HepG2 (cell line): ENCODE data around the gene IGLL1. TPM values are rescaled to one million over a fixed set of nuclear protein-coding genes. Genes with fewer than 3 reads are reported as not detected.
A peak's percentile ranks its signal among the peaks of the same experiment; 100 is the strongest.

ENCODE experiments used
- ADNP ChIP-seq: sonication (generic); formaldehyde crosslinking; IDR thresholded peaks from 2 replicates; pipeline ENCODE4 v1.4.0; 2020; ENCODE audit warnings: missing genetic modification reagents
- FOXK1 ChIP-seq: sonication (generic); formaldehyde crosslinking; IDR thresholded peaks from 2 replicates; pipeline ENCODE4 v1.4.0; 2020; ENCODE audit warnings: low read depth, missing genetic modification reagents, borderline replicate concordance
- GATAD1 ChIP-seq: IDR thresholded peaks from 2 replicates; pipeline ENCODE4 v1.6.1; 2016; ENCODE audit warnings: missing genetic modification reagents, missing compliant biosample characterization
- MEIS1 ChIP-seq: sonication (generic); formaldehyde crosslinking; IDR thresholded peaks from 2 replicates; pipeline ENCODE4 v1.9.0; 2021; ENCODE audit warnings: mild to moderate bottlenecking, missing genetic modification reagents, moderate library complexity, borderline replicate concordance
- TOPORS ChIP-seq: sonication (generic); formaldehyde crosslinking; IDR thresholded peaks from 2 replicates; pipeline ENCODE4 v1.8.0; 2023; ENCODE audit warnings: mild to moderate bottlenecking, missing genetic modification reagents
- ZMAT5 ChIP-seq: sonication (generic); formaldehyde crosslinking; IDR thresholded peaks from 2 replicates; pipeline ENCODE4 v1.5.0; 2020; ENCODE audit warnings: mild to moderate bottlenecking, low read depth, missing genetic modification reagents, borderline replicate concordance
- ZNF329 ChIP-seq: sonication (generic); formaldehyde crosslinking; IDR thresholded peaks from 2 replicates; pipeline ENCODE4 v1.9.0; 2021; ENCODE audit warnings: low read depth, mild to moderate bottlenecking, missing genetic modification reagents
- ZNF703 ChIP-seq: sonication (generic); formaldehyde crosslinking; IDR thresholded peaks from 2 replicates; pipeline ENCODE4 v1.5.1; 2020; ENCODE audit warnings: missing genetic modification reagents, mild to moderate bottlenecking, moderate library complexity, borderline replicate concordance
- ZNF709 ChIP-seq: sonication (generic); formaldehyde crosslinking; IDR thresholded peaks from 2 replicates; pipeline ENCODE4 v1.5.0; 2020; ENCODE audit warnings: mild to moderate bottlenecking, missing genetic modification reagents
- polyA plus RNA-seq, 8 experiments: library from polyadenylated mRNA; depleted of rRNA in 3 of 8; stranded (reverse) in 7 of 8; unstranded in 1 of 8; fragments of >200 nt; fragmentation: Illumina TruSeq in 4 of 8; extraction: Trizol in 4 of 8; gene quantifications; 2 replicates each; pipeline versions ENCODE4 v1.2.1 to v1.2.3, GENCODE V29; 2011 to 2016; ENCODE audit warnings: low read depth in 4 of 8, missing spikeins in 1 of 8, mixed read lengths in 1 of 8; ENCODE audit not compliant: insufficient read depth in 1 of 8
- total RNA-seq, 5 experiments: library from RNA; depleted of rRNA; stranded (reverse); fragments of >200 nt; fragmentation: Illumina TruSeq; extraction: Trizol; gene quantifications; 2 replicates each; pipeline ENCODE4 v1.2.3, GENCODE V29; 2016; ENCODE audit warnings: low read depth in 1 of 5
- TF ChIP-seq, protein P1 (sequence below): sonication (generic); formaldehyde crosslinking; IDR thresholded peaks from 2 replicates; pipeline ENCODE4 v1.9.0; 2022; ENCODE audit warnings: low read depth, missing genetic modification reagents
- TF ChIP-seq, protein P2 (sequence below): sonication (generic); formaldehyde crosslinking; IDR thresholded peaks from 2 replicates; pipeline ENCODE4 v1.4.0; 2020; ENCODE audit warnings: missing genetic modification reagents
- TF ChIP-seq, protein P3 (sequence below): IDR thresholded peaks from 2 replicates; pipeline ENCODE4 v1.6.1; 2016; ENCODE audit warnings: mild to moderate bottlenecking, missing biosample characterization, missing genetic modification reagents

The IGLL1 gene
- total and polyA plus RNA-seq, 2 of the 13 experiments (the other 11 are each of a cell fraction or from before 2014, with no cell fraction given): not detected

- TF ChIP-seq, protein P1, sequence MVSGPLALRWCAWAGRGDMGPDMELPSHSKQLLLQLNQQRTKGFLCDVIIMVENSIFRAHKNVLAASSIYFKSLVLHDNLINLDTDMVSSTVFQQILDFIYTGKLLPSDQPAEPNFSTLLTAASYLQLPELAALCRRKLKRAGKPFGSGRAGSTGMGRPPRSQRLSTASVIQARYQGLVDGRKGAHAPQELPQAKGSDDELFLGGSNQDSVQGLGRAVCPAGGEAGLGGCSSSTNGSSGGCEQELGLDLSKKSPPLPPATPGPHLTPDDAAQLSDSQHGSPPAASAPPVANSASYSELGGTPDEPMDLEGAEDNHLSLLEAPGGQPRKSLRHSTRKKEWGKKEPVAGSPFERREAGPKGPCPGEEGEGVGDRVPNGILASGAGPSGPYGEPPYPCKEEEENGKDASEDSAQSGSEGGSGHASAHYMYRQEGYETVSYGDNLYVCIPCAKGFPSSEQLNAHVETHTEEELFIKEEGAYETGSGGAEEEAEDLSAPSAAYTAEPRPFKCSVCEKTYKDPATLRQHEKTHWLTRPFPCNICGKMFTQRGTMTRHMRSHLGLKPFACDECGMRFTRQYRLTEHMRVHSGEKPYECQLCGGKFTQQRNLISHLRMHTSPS (CRISPR knock-in tag): no peak
- TF ChIP-seq, protein P2, sequence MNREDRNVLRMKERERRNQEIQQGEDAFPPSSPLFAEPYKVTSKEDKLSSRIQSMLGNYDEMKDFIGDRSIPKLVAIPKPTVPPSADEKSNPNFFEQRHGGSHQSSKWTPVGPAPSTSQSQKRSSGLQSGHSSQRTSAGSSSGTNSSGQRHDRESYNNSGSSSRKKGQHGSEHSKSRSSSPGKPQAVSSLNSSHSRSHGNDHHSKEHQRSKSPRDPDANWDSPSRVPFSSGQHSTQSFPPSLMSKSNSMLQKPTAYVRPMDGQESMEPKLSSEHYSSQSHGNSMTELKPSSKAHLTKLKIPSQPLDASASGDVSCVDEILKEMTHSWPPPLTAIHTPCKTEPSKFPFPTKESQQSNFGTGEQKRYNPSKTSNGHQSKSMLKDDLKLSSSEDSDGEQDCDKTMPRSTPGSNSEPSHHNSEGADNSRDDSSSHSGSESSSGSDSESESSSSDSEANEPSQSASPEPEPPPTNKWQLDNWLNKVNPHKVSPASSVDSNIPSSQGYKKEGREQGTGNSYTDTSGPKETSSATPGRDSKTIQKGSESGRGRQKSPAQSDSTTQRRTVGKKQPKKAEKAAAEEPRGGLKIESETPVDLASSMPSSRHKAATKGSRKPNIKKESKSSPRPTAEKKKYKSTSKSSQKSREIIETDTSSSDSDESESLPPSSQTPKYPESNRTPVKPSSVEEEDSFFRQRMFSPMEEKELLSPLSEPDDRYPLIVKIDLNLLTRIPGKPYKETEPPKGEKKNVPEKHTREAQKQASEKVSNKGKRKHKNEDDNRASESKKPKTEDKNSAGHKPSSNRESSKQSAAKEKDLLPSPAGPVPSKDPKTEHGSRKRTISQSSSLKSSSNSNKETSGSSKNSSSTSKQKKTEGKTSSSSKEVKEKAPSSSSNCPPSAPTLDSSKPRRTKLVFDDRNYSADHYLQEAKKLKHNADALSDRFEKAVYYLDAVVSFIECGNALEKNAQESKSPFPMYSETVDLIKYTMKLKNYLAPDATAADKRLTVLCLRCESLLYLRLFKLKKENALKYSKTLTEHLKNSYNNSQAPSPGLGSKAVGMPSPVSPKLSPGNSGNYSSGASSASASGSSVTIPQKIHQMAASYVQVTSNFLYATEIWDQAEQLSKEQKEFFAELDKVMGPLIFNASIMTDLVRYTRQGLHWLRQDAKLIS (CRISPR knock-in tag): no peak
- TF ChIP-seq ZNF703: no peak; the same call in 1 of the 2 replicates
- no peak for TF ChIP-seq ZMAT5 (CRISPR knock-in tag)
- no peak for TF ChIP-seq FOXK1
- peak; percentile 31; the same call in 1 of the 2 replicates for TF ChIP-seq MEIS1 (CRISPR knock-in tag)
- no peak for TF ChIP-seq ADNP (CRISPR knock-in tag)
- no peak for TF ChIP-seq GATAD1 (CRISPR knock-in tag)
- no peak for TF ChIP-seq ZNF709 (CRISPR knock-in tag)
- no peak for TF ChIP-seq ZNF329 (CRISPR knock-in tag)
- TF ChIP-seq TOPORS: no peak
- TF ChIP-seq, protein P3, sequence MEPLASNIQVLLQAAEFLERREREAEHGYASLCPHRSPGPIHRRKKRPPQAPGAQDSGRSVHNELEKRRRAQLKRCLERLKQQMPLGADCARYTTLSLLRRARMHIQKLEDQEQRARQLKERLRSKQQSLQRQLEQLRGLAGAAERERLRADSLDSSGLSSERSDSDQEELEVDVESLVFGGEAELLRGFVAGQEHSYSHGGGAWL (CRISPR knock-in tag): no peak
Measured at GRCh38 chr22:23565915-23566704, 14.0 kb downstream of the IGLL1 start (continued).
